Stimulated activated CD8-positive, alpha-beta memory T cell treated with anti-CD3 and anti-CD28 coated beads, Interleukin-4, amount 100 ng/mL, for 24 hours (primary cell): ENCODE measurements around the gene DNER.

Source experiments
- DNase-seq: peaks from one replicate; pipeline ENCODE4 v3.0.0-alpha.2; 2020; ENCODE audit warnings: low read depth

Gene DNER

GRCh38 chr2:229669841-229670240 is 44.5 kb downstream of the DNER start:
- no peak for DNase-seq

GRCh38 chr2:229666811-229667210 is 47.5 kb downstream of the DNER start:
- no peak for DNase-seq

- no peak for DNase-seq
These were observed 49.2 kb downstream of the DNER start for GRCh38 chr2:229665158-229665557.

GRCh38 chr2:229661478-229661877 is 52.9 kb downstream of the DNER start:
- no peak for DNase-seq

GRCh38 chr2:229660951-229661350 is 53.4 kb downstream of the DNER start:
- DNase-seq: no peak

GRCh38 chr2:229660391-229660790 is 54.0 kb downstream of the DNER start:
- no peak for DNase-seq

- no peak for DNase-seq
These were observed 56.4 kb downstream of the DNER start for GRCh38 chr2:229658004-229658403.

GRCh38 chr2:229654437-229654836 is 59.9 kb downstream of the DNER start:
- no peak for DNase-seq

GRCh38 chr2:229653531-229653930 is 60.8 kb downstream of the DNER start:
- no peak for DNase-seq

- no peak for DNase-seq
These were observed 61.6 kb downstream of the DNER start for GRCh38 chr2:229652796-229653195.

GRCh38 chr2:229650901-229651300 is 63.5 kb downstream of the DNER start:
- DNase-seq: no peak

GRCh38 chr2:229650059-229650458 is 64.3 kb downstream of the DNER start:
- DNase-seq: no peak

GRCh38 chr2:229646186-229646723 is 68.1 kb downstream of the DNER start:
- no peak for DNase-seq

- no peak for DNase-seq
These were observed 72.0 kb downstream of the DNER start for GRCh38 chr2:229642371-229642770.

GRCh38 chr2:229641676-229642075 is 72.7 kb downstream of the DNER start:
- no peak for DNase-seq

- no peak for DNase-seq
These were observed 73.7 kb downstream of the DNER start for GRCh38 chr2:229640636-229641035.

GRCh38 chr2:229636571-229636970 is 77.8 kb downstream of the DNER start:
- no peak for DNase-seq

GRCh38 chr2:229635371-229635680 is 79.0 kb downstream of the DNER start:
- DNase-seq: no peak

GRCh38 chr2:229634601-229635370 is 79.6 kb downstream of the DNER start:
- DNase-seq: no peak

- DNase-seq: no peak
These were observed 80.8 kb downstream of the DNER start for GRCh38 chr2:229633556-229633955.

GRCh38 chr2:229629039-229629438 is 85.3 kb downstream of the DNER start:
- no peak for DNase-seq

GRCh38 chr2:229627728-229628127 is 86.6 kb downstream of the DNER start:
- no peak for DNase-seq

GRCh38 chr2:229622495-229623355 is 91.6 kb downstream of the DNER start:
- no peak for DNase-seq
